ENCODE data around the gene COL23A1.
"Not testable (repeated sequence)": the region's sequence is repeated elsewhere in the genome, so short reads cannot be mapped to it uniquely, and the experiment has no call there.

COL23A1 gene

DNA sequence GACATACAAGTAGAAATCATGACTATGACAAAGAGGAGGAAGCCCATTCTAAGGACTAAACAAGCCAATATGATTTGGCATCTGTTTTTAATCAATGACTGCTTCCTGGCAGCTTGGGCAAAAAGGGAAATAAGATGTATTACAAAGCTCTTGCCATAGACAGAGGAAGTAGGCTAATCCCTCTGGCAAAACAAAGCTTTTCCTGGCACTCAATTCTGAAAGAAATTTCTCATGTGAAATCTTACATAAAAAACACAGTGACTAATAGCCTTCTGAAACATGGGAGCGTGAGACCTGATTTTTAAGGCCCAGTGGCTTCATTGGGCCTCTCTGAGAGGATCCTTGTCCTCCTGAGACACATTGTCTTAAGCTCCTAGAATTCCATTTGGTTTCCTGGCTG is 93.6 kb downstream of the COL23A1 start:
- no peak for DNase-seq

DNA sequence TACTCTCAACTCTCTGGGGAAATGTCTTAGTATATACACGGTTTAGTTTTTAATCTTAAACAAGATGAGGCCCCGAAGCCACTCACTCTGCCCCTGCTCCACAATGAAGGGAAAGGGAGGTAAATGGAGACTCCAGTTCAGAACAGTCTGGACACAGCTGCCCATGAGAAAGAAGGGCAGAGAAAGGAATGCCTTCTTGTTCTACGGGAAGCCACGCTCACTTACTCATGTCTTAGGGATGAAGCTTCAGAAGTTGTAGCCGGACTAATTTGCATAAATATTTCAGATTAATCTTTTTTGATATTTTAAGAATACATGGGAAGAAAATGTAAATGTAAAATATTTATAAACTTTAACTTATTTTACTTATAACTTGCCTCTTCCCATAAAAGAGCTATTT is 94.0 kb downstream of the COL23A1 start:
- no peak for DNase-seq

DNA sequence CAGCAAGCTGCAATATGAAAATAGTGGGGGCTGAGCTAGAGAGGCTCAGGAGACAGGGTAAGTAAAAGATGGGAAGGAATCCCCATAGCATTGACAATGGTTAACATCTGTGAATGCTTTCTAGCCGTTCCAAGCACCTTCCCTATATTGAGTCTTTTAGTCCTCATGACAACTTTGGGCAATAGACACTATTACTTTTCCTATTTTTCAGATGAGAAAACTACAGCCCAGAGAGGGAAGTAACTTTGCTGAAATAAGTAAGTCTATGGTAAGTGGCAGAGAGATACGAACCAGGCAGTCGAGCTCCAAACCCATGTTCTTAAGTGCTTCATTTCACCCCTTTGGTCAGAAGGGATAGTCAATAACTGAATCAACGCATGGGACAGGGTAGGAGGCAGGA is 94.5 kb downstream of the COL23A1 start:
- no peak for DNase-seq

DNA sequence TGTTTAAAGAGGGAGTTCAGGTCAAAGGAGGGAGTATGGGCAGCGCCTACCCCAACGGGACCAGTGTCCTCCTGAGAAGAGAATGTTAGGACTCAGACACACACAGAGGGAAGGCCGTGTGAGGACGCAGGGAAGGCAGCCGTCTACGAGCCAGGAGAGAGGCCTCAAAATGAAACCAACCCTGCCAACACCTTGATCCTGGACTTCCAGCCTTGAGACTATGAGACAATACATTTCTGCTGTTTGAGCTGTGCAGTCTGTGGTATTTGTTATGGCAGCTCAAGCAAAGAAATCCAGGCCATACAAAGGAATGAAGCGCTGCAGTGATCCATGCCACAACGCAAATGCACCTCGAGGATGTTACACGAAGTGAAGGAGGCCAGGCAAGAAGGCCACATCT is 97.9 kb downstream of the COL23A1 start:
- DNase-seq, result no peak

DNA sequence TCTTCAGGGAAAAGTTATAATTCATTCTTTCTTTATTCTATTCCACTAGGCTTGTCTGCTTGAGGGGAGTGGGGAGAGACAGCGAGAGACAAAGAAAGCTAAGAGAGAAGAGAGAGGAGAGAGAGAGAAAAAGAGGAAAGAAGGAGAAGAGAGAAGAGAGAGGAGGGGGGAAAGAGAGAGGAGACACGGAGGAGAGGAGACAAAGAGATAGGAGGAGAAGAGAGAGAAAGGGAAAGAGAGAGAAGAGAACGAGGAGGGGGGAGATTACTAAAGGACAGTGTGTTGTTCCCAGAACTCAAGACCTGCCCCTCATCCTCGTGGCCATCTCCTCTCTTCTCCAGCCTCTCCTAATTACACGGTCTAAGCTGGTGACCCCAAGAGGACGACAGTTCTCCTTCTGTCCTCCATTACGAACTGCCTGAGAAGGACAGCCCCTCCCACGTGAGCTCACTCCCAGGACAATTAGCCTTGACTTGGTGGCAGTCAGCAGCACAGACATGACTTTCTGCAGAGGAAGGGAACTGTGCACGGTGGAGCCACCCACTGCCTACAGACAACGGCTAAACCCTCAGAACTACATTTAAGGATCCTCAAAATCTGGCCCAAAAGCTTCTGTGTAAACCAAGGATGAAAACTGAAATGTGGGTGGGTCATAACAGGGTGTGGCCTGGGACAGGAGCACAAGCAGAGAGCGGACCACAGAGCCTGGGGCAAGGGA is 99.1 kb downstream of the COL23A1 start:
- no peak for DNase-seq

DNA sequence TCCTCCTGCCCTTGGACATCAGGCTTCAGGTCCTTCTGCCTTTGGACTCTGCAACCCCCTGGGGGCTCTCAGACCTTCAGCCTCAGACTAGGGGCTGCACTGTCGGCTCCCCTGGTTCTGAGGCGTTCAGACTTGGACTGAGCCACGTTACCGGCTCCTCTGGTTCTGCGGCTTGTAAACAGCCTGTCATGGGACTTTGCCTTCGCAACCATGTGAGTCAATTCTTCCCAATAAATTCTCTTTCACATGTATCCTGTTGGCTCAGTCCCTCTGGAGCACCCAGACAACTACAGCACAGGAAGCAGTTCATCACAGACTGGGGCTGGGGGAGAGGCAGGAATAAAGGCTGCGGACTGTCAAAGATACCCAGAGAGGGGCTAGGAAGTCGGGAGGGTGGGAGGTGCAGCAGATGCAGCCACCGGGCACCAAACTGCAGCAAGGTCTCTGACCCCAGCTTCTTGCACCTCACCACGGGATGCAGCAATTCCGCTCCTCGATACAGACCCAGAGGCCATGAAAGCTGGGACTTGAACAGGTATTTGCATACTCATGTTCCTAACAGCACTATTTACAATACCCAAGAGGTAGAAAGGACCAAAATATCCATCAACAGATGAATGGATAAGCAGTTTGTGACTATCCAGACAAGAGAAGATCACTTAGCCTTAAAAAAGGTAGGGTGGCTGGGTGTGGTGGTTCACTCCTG is 100.8 kb downstream of the COL23A1 start:
- no peak for DNase-seq

DNA sequence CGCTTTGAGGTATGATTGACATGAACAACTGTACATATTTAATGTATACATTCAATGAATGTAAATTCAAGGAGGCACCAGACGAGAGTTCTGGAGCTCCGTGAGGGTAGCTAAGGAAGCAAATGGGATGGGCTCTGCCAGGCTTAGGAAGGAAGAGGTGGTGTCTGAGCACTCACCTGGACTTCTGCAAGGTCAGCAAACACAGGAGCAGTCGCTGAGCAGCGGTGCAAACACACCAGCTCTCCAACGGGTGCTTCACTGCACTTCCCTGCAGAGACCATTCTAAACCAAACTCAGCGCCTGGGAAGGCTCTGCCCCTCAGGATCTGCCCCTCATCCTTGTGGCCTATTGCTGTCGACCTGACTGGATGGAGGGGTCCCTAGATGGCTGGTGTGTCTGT is 101.5 kb downstream of the COL23A1 start:
- DNase-seq, result no peak

DNA sequence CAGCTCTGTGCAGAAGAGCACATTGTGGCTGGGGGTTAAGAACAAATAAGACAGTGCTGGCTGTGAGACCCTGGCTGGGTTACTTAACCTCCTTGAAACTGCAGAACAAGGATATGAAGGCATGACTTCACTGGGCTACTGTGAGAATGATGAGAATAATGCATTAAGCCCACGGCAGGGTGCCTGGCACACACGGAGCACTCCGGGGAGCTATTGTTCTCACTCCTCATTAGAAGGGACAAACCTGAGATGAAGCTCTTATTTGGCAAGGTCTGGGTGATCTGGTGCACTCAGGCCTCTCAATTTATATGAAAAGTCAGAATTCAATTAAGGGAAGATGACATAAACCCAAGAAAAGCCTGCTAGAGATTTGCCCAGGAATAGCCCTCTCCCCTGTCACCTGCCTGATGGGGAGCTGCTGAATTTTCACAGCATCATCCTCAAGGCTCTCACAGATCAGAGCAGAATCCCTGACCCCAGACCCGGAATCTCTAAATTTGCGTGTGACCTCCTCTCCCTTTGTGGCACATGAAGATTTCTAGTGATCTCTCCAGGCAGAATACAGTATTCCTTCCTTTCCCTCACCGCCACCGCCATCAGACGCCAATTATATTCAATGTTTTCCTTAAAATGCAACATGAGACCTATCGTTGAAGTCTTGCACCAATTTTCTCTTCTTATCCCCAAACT is 102.1 kb downstream of the COL23A1 start:
- DNase-seq, result no peak

DNA sequence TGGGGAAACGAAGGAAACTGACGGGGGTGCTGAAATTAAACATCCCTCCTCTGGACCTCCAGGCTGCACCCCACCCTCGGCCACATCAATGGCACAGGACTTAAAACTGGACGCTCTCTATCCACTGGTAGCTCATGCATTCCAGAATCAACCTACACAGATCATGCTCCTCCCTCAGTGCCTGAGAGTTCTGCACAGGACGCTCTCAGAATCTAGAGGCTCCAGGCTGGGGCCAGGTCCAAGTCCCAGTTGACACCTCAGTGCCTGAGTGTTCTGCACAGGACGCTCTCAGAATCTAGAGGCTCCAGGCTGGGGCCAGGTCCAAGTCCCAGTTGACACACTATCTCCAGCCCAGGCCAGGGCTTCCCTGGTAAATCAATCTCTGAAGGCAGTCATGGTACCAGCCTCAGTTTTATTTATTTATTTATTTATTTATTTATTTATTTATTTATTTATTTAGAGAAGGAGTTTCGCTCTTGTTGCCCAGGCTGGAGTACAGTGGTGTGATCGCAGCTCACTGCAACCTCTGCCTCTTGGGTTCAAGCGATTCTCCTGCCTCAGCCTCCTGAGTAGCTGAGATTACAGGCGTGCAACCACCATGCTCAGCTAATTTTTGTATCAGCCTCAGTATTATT is 103.2 kb downstream of the COL23A1 start:
- DNase-seq, result not testable (repeated sequence)

DNA sequence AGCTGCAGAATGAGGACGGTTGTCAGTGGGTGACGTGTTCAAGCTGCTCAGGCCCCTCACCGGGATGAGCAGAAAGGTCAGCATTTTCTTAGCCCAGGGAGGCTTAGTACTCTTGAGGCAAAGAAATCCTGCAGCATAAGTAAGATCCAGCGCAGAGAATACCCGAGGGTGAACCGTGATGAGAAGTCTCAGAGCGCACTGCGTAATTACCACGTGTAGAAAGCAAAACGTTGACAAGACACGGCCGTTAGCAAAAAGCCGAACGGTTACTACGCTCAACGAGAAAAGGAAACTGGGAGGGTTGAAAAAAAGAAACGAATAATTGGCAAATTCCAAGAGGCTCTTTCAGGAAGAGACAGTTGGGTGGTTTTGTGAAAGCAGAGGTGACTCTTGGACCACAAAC is 104.0 kb downstream of the COL23A1 start:
- no peak for DNase-seq

DNA sequence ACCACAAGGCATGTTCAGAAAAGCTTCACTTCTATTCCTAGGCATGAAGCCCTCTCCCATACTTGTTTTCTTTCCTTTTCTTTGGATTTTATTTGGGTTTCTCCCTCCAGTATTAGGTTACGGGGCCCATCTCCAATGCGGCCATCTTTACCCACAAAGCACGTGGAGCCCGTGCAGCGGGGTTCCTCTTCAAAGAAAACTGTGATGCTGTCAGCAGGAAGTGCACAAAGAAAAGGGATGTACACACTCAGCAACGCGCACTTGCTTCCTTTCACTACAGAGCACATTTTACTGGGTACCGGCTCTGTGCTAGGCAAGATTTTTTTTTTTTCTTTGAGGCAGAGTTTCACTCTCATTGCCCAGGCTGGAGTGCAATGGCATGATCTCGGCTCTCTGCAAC is 106.6 kb downstream of the COL23A1 start:
- peak; percentile 62 for DNase-seq

DNA sequence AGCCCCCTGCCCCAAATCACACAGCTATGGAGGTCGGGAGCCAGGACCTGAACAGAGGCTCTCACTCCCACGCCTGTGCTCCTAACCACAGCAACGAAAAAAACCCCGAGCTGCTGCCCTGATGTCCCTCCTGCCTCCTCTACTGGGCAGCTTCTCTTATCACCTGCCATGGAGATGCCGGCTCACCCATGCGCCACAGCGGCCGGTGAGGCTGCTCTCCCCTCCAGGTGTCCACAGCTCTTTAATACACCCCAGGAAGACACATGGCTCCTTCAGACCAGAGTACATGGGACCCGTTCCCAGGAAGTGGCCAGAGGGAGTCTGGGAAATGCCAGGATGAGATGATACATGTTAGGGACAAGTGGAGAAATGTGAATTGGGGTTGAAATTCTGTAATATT is 110.9 kb downstream of the COL23A1 start:
- DNase-seq, result no peak

DNA sequence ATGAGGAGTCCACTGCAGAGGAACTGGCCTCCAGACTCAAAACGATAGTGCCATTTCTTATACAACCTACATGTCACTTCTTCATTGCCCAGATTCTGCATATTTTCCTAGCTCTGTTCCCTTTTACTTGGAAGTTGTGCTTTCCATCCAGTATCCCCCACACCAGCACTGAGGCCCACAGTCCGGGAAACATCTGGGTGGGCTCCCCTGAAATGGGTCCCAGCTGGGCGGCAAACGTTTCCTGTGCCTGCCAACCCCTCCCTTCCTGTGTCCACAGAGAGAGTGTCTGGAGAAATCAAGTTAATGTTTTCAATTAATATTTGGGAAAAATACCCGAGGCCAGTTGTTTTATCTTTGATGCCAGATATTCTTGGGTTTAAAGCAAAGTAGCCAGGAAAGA is 111.8 kb downstream of the COL23A1 start:
- no peak for DNase-seq

DNA sequence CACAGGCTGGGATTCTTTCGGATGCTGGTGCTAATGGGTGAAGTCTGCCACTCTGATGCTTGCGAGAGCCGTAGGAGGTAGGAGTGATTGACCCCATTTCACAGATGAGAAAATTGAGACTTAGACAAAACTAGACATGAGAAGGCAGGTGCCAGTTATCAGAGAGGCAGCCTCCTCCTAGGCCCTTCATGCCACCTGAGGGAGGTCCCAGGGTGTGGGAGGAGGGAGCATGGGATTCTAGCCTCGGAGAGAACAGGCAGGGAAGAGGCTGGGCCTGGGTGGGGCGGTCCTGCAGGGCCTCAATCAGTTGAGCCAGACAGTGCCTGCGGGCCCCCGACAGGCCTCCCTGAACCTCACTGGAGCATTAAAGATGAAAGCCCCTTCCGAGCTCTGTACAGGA is 112.4 kb downstream of the COL23A1 start:
- DNase-seq, result no peak

DNA sequence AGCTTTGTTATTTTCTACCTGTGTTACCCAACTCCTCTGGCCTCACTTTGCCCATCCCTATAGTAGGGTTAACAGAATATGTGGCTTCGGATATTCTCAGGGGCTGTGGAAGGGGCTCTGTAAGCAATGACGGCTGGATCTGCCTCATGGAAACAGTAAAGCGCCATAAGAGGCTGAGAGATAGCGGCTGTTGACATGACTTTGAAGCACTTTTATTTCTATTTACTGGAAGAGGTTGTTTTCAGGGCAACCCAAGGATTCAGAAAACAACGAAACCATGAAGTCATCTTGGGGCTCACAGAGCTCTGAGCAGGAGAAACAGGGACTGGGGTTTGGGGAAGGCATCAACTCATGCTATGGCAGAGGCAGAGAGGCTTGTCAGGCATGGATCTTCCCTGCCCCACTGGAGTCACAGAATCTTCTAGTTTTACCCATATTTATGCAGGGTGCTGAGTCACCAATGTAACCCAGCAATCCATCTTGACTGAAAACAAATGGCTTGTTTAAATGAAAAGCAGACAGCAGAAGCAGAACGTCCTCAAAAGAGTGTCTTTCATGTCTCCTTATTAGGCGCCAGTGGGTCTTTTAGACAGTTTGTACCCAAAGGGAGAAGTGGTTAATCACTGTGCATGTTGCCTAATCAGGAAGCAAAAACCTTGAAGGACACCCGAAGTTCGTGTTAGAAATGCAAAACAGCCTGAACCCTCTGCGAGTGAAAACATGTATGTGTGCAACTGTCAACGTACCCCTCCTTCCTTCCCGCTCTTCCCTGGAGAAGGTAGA is 113.0 kb downstream of the COL23A1 start:
- no peak for DNase-seq

DNA sequence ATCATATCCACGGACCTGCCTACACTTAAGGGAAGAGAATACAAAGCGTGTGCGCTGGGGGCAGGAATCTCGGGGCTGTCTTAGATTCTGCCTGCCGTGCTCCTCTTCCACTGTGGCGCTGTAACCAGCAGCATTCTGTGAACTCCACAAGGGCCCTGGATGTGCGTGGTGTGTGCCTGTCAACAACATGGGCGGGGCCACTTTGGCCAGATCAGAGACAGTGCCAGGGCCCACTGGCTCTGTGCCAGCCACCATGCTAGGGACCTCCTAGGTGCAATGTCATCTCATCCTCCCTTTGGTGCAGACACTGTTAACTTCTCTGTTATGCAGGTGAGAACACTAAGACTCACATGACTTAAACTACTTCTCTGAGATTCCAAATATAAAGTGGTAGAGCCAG is 113.7 kb downstream of the COL23A1 start:
- DNase-seq, result no peak

DNA sequence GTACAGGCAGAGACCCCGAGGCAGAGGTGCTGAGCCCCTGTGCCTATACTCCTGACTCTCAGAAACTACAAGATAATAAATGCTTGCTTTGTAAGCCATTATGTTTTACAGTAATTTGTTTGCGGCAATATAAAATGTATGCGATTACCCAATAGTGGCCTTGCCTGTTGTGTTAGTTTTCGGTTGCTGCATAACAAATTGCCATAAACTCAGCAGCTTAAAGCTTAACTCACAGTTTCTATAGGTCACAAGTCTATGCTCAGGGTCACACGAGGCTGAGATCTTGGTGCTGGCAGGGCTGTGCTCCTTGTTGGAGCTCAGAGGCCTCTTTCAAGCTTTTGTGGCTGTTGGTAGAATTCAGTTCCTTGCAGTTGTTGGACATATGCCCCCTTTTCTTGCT is 114.8 kb downstream of the COL23A1 start:
- no peak for DNase-seq

DNA sequence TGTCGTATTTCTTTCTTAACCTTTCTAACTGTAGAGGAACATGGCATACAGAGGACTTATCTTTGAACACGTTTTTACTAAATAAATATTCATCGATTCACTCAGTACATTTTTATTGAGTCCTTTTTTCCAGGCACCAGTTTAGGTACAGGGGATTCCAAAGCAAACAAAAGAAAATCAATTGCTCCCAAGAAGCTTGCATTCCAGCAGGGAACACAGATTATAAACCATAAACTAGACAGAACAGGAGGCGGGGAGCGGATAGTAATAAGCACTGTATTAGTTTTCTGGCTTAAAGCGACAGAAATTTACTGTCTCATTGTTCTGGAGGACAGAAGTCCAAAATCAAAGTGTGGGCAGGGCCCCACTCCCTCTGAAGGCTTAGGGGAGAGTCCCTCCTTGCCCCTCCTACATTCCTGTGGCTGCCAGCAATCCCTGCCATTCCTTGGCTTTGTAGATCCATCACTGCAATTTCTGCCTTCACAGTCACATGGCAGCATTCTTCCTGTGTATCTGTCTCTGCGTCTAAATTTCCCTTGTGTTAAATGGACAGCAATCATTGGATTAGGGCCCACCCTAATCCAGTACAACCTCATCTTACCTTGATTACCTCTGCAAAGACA is 115.5 kb downstream of the COL23A1 start:
- no peak for DNase-seq

DNA sequence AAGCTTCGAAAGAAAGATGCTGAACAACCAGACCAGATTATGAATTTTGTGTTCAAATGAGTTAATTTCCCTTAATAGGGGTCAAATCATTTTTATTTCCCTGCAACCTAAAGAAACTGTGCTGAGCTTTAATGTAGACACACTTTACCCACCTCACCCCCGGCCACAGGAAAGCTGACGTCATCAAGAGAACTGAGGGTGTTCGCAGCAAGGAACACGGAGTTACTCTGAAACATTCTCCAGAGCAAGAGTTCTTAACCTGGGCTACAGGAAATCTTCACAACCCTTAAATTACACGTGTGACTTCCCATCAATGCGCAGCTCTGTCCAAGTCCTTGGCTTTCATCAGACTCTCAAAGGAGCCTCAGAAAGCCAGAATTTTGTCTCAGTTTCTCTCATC is 116.3 kb downstream of the COL23A1 start:
- DNase-seq, result no peak

DNA sequence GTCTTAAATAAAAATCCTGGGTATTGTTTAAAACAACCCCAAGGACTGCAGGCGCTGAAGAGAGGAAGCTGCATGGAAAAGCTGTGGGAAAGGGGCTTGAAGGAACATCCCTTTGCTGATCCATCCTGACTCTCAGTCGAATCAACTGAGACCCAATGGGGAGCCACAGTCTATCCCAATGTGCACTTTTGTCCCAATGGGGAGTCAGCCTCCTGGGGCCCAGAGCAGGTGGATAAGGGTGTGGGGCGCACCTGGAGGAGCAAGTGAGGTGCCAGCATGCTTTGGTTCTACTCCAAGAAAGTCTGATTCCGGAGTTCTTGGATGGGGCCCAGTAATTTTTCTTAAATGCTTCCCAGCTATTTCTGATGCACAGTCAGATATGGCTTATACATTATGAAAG is 118.1 kb downstream of the COL23A1 start:
- DNase-seq, result no peak

DNA sequence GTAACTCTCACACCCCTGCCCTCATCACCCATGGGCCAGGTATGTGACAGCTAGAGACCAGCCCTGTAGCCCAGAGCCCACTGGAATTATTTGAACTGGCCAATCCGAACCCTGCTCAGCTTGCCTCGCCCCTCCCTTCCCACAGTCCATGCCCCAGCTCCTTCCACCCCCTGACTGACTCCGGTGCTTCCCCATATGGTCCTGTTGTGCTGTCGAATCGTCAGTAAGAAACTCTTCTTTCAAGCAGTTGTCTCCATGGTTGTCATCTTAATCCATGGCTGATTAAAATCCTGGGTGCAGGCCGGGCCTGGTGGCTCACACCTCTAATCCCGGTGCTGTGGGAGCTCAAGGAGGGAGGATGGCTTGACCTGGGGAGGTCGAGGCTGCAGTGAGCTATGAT is 118.5 kb downstream of the COL23A1 start:
- DNase-seq, result no peak

DNA sequence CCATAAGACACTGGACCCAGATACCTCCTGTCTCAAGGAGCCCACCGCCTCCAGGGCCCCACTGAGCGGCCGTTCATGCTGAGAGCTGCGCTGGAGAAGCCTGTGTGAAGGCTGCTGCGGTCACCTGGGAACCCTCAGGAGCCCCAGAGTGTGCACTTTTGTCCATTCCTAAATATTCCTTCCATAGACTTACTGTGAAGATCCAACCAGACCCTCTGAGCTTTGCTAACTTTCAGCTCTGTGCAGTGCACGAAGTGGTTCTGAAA is 119.5 kb downstream of the COL23A1 start:
- DNase-seq, result no peak

Measured in CD4-positive, alpha-beta T cell treated with Interleukin-17A for 4 hours (primary cell).